HG03039 (cell line): ENCODE results near the gene DTNBP1.

Experiments
- ATAC-seq: cut with Tn5 transposase; IDR thresholded peaks from one replicate; pipeline ENCODE4 v1.9.1; 2021; ENCODE audit warnings: mild to moderate bottlenecking, moderate library complexity; ENCODE audit not compliant: unreplicated experiment

Gene DTNBP1

DNA sequence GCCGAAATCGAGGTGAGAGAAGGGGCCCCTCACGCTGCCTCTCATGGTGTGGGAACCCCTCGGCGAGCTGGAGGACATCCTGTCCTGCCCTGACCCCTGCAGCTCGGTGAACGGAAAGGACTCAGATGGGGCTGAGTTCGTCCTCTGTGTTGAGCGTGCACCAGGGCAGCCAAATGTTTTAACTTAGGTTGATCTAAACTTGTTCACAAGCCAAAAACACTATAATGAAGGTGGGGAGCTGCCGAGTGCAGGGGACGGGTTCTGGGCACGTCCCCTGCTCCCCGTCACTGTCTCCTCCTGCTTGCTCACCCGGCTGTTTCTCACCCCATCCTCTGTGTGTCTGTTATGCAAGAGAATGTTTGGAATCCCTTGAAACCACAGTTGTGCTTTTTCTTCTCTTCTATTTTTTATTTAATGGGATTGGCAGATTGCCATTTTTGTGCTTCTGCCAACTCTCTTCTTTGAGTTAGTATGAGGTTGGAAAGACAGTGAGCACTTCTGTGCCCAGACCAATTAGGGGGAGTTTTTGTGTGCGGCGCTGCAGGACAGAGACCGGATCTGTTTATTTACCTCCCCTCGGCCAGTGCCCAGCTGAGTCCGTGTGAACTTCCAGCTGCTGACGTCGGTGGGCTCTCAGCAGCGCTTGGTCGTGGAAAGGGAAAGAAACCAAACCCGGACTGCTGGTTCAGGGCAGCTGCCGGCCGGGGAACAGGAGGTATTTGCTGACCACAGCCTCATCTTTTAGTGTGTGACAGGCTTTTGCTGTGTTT is 158.1 kb downstream of the DTNBP1 start:
- ATAC-seq = no peak

GRCh38 chr6:15504040-15504495 is 158.8 kb downstream of the DTNBP1 start:
- ATAC-seq = no peak

DNA sequence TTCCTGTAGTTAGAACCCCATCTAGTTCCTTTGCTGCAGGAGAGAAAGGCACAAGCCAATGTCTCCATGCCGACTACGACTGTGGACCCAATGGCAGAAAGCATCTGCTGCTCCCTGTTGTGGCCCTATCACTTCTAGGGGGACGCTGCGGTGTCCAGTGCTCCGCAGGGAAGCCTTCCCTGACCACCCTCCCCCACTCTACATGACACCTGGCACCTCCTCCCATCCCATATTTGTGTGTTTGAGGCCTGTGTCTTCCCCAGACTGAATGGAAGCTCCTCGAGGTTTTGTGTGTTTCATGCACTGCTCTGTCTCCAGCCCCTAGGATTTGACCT is 159.5 kb downstream of the DTNBP1 start:
- ATAC-seq = no peak

GRCh38 chr6:15502446-15503345 is 160.1 kb downstream of the DTNBP1 start:
- ATAC-seq = no peak

- ATAC-seq = no peak
Observed at GRCh38 chr6:15501826-15502445, 160.9 kb downstream of the DTNBP1 start.

DNA sequence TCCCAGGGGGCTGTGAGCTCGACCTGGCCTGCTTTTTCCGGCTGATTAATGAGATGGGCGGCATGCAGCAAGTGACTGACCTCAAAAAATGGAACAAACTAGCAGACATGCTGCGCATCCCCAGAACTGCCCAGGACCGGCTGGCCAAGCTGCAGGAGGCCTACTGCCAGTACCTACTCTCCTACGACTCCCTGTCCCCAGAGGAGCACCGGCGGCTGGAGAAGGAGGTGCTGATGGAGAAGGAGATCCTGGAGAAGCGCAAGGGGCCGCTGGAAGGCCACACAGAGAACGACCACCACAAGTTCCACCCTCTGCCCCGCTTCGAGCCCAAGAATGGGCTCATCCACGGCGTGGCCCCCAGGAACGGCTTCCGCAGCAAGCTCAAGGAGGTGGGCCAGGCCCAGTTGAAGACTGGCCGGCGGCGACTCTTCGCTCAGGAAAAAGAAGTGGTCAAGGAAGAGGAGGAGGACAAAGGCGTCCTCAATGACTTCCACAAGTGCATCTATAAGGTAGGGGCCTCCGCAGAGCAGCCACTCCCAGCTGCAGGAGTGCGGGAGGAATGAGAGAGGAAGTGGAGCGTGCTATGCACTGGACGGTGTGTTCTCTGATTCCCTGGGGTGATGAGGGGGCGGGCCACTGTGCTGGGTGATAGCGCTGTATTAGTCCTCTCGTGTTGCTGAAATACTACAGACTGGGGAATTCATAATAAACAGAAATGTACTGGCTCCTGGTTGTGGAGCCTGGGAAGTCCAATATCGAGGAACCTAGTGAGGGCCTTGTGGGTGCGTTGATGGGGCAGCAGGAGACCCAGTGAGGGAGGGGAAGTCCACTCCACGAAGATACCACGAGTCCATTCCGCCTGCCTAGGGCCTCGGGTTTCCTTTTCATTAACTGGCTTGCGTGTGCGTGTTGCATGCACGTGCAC is 161.7 kb downstream of the DTNBP1 start:
- ATAC-seq = no peak

DNA sequence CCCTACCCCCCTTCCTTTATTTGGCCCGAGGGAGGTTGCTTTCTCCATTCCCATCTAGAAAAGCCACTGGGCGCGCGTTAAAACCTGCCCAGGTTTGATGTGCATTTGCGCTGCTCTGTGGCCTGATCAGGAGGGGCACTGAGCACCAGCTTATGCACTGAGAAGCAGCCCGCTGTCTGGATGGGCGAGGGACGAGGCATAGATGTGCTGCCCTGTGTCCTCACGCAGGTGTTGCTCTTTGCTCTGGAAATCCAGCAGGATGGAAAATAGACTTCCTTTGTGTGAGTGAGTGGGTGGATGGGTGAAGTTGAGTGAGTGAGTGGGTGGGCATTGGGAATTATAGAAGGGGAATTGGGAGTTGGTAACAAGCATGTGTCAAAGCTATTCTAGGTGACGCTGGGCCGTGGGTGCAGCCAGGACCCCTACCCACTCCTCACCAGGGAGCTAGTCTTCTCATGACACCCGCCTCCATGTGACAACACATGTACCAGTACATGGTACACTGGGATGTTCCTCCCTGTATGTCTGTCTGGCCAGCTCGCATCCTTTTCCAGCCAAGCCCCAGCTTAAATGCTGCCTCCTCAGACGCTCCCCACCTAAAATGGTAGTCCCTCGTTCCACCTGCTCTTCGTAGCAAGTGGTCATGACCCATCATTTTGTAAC is 162.6 kb downstream of the DTNBP1 start:
- no peak for ATAC-seq

DNA sequence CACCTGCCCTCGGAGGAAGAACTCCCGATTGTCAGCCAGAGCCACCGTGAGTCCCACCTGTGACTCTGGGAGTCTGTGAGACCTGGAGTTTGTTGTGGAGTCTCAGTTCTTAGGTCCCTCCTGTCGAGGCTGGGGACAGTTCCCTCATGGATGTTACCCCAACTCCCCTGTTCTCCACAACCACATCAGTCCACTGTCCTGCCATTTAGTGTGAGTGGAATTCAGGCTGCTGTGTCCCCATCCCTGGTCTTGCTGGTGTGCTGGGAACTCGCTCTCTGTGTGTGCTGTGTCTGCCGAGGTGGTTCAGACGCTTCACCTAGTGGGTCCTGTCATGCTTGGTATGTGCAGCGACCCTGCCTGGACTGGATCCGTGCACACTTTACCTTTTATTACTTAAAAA is 163.2 kb downstream of the DTNBP1 start:
- no peak for ATAC-seq

GRCh38 chr6:15499125-15499524 is 163.7 kb downstream of the DTNBP1 start:
- ATAC-seq = no peak

DNA sequence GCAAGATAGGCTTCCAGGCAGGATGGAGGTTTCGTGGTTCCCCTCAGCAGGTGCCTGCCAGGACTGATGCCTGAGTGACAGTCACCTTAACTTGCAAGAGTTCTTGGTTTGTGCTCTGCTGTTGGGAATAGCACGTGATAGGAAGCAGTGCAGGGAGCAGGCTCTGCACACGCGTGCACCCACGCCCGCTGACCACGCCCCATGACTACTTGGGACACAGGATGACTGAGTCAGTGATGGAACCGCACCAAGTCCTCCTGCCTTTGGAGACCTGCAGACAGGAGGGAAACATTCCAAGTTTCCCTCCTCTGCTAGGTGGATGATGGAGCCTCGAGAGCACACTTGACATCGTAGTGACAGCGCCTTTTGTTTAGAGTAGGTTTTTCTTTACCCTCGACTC is 164.2 kb downstream of the DTNBP1 start:
- ATAC-seq = no peak

- no peak for ATAC-seq
Observed at GRCh38 chr6:15496345-15497131, 166.3 kb downstream of the DTNBP1 start.

- ATAC-seq = no peak
Observed at GRCh38 chr6:15495375-15495901, 167.4 kb downstream of the DTNBP1 start.

DNA sequence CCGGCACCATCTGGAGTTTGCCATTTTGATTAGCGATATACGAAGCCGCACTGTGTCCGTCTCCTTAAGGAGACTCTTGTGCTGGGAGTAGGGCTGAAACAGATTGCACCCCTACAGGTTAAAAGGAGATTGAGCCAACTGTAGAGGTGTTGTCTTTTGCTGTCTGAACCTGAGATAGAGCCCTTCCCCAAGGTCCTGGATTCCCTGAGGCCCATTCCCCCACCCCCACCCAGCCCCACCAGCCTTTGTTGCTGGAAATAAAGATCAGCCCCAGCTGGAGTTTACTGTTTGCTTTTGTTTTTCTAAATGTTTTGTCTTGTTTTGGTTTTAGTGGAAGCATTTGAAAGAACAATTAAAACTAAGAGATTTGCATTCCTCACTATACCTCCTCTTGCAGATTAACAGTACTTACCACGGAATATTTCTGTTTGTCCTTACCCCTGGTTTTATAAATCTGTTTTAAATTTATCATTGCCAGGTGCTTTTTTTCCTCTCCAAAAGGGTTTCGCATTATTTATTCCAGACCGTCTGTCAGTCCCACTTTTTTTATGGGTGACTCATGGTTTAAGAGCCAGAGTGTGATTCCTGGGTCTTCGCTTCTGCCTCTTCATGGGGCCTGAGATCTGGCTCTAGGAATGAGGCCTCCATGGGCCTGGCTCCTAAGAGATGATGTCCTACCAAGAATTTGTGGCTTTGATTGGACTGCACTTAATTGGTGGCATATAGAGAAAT is 169.2 kb downstream of the DTNBP1 start:
- no peak for ATAC-seq

DNA sequence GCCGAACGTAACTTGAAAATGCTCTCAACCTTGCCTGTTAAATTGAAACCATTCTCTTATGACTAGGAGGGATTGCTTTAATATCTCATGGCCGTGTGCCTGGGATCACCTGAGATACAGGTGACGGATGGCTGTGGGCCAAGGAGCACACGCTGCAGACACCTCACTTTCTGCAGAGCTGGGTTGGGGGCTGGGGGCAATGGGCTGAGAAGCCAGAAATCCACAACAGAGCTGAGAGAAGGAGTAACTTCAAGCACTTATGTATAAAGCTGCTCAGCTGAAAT is 170.9 kb downstream of the DTNBP1 start:
- ATAC-seq = no peak

DNA sequence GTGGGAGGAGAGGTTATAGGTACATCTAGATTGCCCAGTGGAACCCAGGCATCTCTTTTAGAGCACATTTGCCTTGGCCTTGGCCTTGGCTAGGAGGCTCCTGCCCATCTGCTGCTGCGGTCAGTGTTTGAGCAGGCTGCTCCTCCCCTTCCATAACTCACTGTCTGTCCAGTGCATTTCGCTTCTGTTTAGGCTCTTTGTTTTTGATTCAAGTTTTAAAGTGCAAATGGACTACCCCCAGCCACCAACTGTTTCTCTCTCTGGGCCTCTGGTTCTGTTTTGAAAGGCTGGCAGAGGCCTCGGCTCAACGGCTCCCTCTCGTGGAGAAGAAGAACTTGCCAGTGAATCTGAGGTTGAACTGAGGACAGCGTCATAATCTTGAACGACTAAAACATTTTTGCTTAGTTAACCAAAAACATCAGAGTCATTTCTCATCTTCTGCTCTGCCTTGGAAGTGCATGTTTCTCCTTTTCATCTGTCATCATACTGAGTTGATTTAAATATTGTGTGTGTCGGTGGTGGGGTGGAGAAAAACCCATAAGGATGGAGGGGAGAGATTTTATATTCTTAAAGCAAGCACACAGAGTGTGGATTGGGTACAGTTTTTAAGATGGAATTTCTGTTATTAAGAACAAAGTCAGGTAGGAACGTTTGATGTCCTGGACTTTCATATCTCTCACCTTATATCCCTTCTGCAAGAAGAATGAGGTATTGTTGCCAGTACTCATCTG is 171.4 kb downstream of the DTNBP1 start:
- ATAC-seq = no peak

- no peak for ATAC-seq
Observed at GRCh38 chr6:15490242-15491100, 172.4 kb downstream of the DTNBP1 start.
